Purkinje cell (primary cell): ENCODE results near the gene FREM2. TPM values are rescaled to one million over a fixed set of nuclear protein-coding genes. Genes with fewer than 3 reads are reported as not detected.

ENCODE experiments used
- polyA plus RNA-seq: library from polyadenylated mRNA; unstranded; fragments of >200 nt; fragmentation: Nextera tagmentation; gene quantifications from 2 replicates; pipeline ENCODE4 v1.2.1, GENCODE V29; 2014

The FREM2 gene, protein sequence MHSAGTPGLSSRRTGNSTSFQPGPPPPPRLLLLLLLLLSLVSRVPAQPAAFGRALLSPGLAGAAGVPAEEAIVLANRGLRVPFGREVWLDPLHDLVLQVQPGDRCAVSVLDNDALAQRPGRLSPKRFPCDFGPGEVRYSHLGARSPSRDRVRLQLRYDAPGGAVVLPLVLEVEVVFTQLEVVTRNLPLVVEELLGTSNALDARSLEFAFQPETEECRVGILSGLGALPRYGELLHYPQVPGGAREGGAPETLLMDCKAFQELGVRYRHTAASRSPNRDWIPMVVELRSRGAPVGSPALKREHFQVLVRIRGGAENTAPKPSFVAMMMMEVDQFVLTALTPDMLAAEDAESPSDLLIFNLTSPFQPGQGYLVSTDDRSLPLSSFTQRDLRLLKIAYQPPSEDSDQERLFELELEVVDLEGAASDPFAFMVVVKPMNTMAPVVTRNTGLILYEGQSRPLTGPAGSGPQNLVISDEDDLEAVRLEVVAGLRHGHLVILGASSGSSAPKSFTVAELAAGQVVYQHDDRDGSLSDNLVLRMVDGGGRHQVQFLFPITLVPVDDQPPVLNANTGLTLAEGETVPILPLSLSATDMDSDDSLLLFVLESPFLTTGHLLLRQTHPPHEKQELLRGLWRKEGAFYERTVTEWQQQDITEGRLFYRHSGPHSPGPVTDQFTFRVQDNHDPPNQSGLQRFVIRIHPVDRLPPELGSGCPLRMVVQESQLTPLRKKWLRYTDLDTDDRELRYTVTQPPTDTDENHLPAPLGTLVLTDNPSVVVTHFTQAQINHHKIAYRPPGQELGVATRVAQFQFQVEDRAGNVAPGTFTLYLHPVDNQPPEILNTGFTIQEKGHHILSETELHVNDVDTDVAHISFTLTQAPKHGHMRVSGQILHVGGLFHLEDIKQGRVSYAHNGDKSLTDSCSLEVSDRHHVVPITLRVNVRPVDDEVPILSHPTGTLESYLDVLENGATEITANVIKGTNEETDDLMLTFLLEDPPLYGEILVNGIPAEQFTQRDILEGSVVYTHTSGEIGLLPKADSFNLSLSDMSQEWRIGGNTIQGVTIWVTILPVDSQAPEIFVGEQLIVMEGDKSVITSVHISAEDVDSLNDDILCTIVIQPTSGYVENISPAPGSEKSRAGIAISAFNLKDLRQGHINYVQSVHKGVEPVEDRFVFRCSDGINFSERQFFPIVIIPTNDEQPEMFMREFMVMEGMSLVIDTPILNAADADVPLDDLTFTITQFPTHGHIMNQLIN (N-terminal part only)
- polyA plus RNA-seq: 0.90 and 1.7 TPM in 2 replicates

DNA sequence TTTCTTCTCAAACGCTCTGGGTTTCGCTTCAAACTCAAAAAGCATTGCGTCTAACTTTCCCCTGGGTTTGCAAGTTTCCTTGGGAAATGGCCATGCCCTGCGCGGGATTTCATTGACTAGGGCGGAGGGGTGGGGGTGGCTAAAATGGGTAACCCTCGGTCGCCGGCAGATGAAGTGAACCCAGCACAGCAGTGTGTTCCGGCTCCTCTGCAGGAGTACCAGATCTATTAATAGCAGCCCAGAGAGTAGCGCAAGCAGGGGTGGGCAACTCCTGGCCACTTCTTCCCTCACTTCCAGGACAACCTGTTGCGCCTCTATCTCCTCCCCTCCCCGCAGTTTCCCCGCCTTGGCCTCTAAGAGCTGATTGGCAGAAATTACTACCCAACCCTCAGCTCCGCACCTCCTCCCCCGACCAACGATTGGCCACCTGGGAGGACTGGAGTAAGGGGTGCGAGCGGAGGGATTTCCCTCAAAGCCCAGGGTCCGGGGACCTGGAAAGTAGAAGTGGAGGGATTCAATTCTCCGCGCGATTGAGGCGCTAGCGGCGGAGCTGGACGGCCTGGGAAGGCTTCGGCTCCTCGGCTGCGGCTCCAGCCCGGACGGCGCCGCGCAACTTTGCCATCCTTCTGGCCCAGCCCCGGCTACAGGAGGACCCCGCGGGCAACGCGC, at the start of gene FREM2:
Gene FREM2 (plus strand): TSS at position 501 of the 669 bp plus-strand sequence. CDS start 268 bp downstream, outside the sequence.

